Right atrium auricular region (tissue), 2 donors: Measurements from ENCODE around the gene CTCFL. TPM values are rescaled to one million over a fixed set of nuclear protein-coding genes. Genes with fewer than 3 reads are reported as not detected.
"Not testable (repeated sequence)": the region's sequence is repeated elsewhere in the genome, so short reads cannot be mapped to it uniquely, and the experiment has no call there.

Source experiments
- DNase-seq: peaks from one replicate; pipeline ENCODE4 v3.0.0-alpha.2; 2019; ENCODE audit warnings: low spot score
- H3K27ac ChIP-seq, 2 donors: fragments of 200-600 bp; sonication (generic); 1 replicate in 1 of 2; 2 replicates in 1 of 2; pipeline ENCODE4 v1.5.1; 2016 to 2019
- H3K27me3 ChIP-seq, 2 donors: fragments of 200-600 bp; sonication (generic); one replicate each; pipeline versions ENCODE4 v1.5.1 to v1.6.0; 2017 to 2019
- H3K36me3 ChIP-seq: fragments of 200-600 bp; sonication (generic); one replicate; pipeline ENCODE4 v1.5.1; 2016
- H3K4me1 ChIP-seq, 2 donors: fragments of 200-600 bp; sonication (generic); one replicate each; pipeline versions ENCODE4 v1.5.1 to v1.6.0; 2017 to 2019
- H3K4me3 ChIP-seq, 2 donors: fragments of 200-600 bp; sonication (generic); 1 replicate in 1 of 2; 2 replicates in 1 of 2; pipeline ENCODE4 v1.5.1; 2017 to 2019; ENCODE audit warnings: mild to moderate bottlenecking in 1 of 2, moderate library complexity in 1 of 2
- H3K9me3 ChIP-seq, 2 donors: fragments of 200-600 bp; sonication (generic); one replicate each; pipeline ENCODE4 v1.5.1; 2019
- CTCF ChIP-seq, 2 donors: fragments of 200-600 bp; sonication (generic); IDR thresholded peaks; one replicate each; pipeline ENCODE4 v1.5.1; 2019; ENCODE audit warnings: antibody characterized with exemption in 2 of 2
- total RNA-seq, 2 donors: library from RNA; depleted of rRNA; stranded (reverse); fragments of >200 nt; gene quantifications; one replicate each; pipeline ENCODE4 v1.1.0, GENCODE V29; 2016

The CTCFL gene
- total RNA-seq, 2 donors from 2014 or later = not detected

GRCh38 chr20:57473246-57474048 is 51.5 kb downstream of the CTCFL start:
- Histone ChIP-seq H3K27ac (no peak overlapping the region), H3K9me3 (no peaks in the 10 kb centered on the region), H3K27me3 (no peaks in the 10 kb centered on the region), H3K4me1 (peaks cover 0 to 45% of the 10 kb centered on the region in 2 donors), H3K36me3 (no peaks in the 10 kb centered on the region), H3K4me3 (no peak overlapping the region)
- no peak for DNase-seq
- TF ChIP-seq CTCF (IDR thresholded peaks at IDR 0.05) = no peak

- not testable (repeated sequence) for DNase-seq, H3K27ac ChIP-seq
- H3K4me1 ChIP-seq = peaks cover 0 to 50% of the 10 kb centered on the region in 2 donors
Measured at GRCh38 chr20:57472474-57472873, 52.5 kb downstream of the CTCFL start.

GRCh38 chr20:57471496-57472372 is 53.2 kb downstream of the CTCFL start:
- Histone ChIP-seq H3K27ac (no peak overlapping the region), H3K4me3 (no peak overlapping the region), H3K4me1 (peaks cover 0 to 53% of the 10 kb centered on the region in 2 donors), H3K36me3 (no peaks in the 10 kb centered on the region), H3K9me3 (no peaks in the 10 kb centered on the region), H3K27me3 (no peaks in the 10 kb centered on the region)
- DNase-seq = no peak
- TF ChIP-seq CTCF (IDR thresholded peaks at IDR 0.05) = no peak

More at GRCh38 chr20:57472474-57472873, 52.5 kb downstream of the CTCFL start:
- H3K27me3 ChIP-seq, H3K36me3 ChIP-seq, H3K4me3 ChIP-seq, H3K9me3 ChIP-seq: not testable (repeated sequence)

GRCh38 chr20:57470666-57471495 is 54.1 kb downstream of the CTCFL start:
- DNase-seq = no peak
- H3K4me1 ChIP-seq = peaks cover 0 to 44% of the 10 kb centered on the region in 2 donors
- no peaks in the 10 kb centered on the region for H3K36me3 ChIP-seq
- H3K4me3 ChIP-seq = no peak overlapping the region
- no peak overlapping the region for H3K27ac ChIP-seq
- no peak for TF ChIP-seq CTCF (IDR thresholded peaks at IDR 0.05)
- H3K27me3 ChIP-seq = no peaks in the 10 kb centered on the region
- H3K9me3 ChIP-seq = no peaks in the 10 kb centered on the region

GRCh38 chr20:57470212-57470522 is 54.8 kb downstream of the CTCFL start:
- Histone ChIP-seq H3K9me3 (no peaks in the 10 kb centered on the region), H3K36me3 (no peaks in the 10 kb centered on the region), H3K4me3 (no peak overlapping the region), H3K27me3 (no peaks in the 10 kb centered on the region), H3K4me1 (peaks cover 0 to 42% of the 10 kb centered on the region in 2 donors), H3K27ac (peak overlapping the region; percentile 65 to 84)
- no peak for TF ChIP-seq CTCF (IDR thresholded peaks at IDR 0.05)
- DNase-seq = no peak
